Measurements from ENCODE around the gene GAGE13. TPM values are rescaled to one million over a fixed set of nuclear protein-coding genes. Genes with fewer than 3 reads are reported as not detected.
"Not testable (repeated sequence)": the region's sequence is repeated elsewhere in the genome, so short reads cannot be mapped to it uniquely, and the experiment has no call there.

GAGE13 gene
- total and polyA plus RNA-seq, 2 of the 4 experiments (the other 2 are of a cell fraction) = not detected

GRCh38 chrX:49316085-49316484, 15.3 kb upstream of the GAGE13 start:
- Histone ChIP-seq H3K23ac (ENCODE audit: low read depth, low read length) (no peak overlapping the region), H2AK9ac (replicated peaks; ENCODE audit: low read depth, low read length, poor library complexity) (no peak overlapping the region), H2BK20ac (ENCODE audit: low read depth, low read length) (no peak overlapping the region), H3K56ac (ENCODE audit: extremely low read depth, insufficient read depth, low read length) (no peak overlapping the region), H3K18ac (ENCODE audit: low read depth, low read length) (no peak overlapping the region), H3K14ac (replicated peaks; ENCODE audit: low read depth, low read length) (no peak overlapping the region), H3K4me2 (ENCODE audit: low read depth, low read length) (no peak overlapping the region), H3K4me3 (ENCODE audit: insufficient read depth, low read depth, low read length) (no peak overlapping the region), H2AFZ (replicated peaks; ENCODE audit: low read length, poor library complexity) (no peak overlapping the region), H2BK120ac (ENCODE audit: low read depth, low read length) (no peak overlapping the region), H3K9me3 (ENCODE audit: control insufficient read depth, insufficient read depth, low read length) (no peaks in the 10 kb centered on the region), H3K36me3 (ENCODE audit: control insufficient read depth, insufficient read depth, low read length) (no peaks in the 10 kb centered on the region), H3K27me3 (ENCODE audit: control insufficient read depth, insufficient read depth, low read length) (peaks cover 1% of the 10 kb centered on the region; the same call in 1 of the 2 replicates), H2AK5ac (ENCODE audit: low read depth, low read length) (no peak overlapping the region), H3K9me1 (ENCODE audit: insufficient read depth, low read length) (no peaks in the 10 kb centered on the region), H3K27ac (ENCODE audit: insufficient read depth, low read length) (no peak overlapping the region), H3K4ac (ENCODE audit: low read depth, low read length) (no peak overlapping the region), H4K91ac (ENCODE audit: insufficient read depth, low read depth, low read length) (no peak overlapping the region), H4K20me1 (ENCODE audit: insufficient read depth, low read length) (no peaks in the 10 kb centered on the region), H3K9ac (ENCODE audit: low read depth, low read length) (no peak overlapping the region), H2BK5ac (ENCODE audit: low read depth, low read length, poor library complexity, severe bottlenecking) (no peak overlapping the region), H3K79me1 (ENCODE audit: low read depth in 1 of 2, low read length in 2 of 2) (no peaks in the 10 kb centered on the region), H4K5ac (ENCODE audit: low read depth, low read length) (no peak overlapping the region), H2BK15ac (ENCODE audit: low read depth, low read length) (no peak overlapping the region), H4K8ac (ENCODE audit: low read depth in 2 of 2, low read length in 2 of 2) (no peak overlapping the region), H3K4me1 (ENCODE audit: control insufficient read depth, insufficient read depth, low read length) (no peaks in the 10 kb centered on the region)
- dilution Hi-C loops (cut with HindIII; ENCODE audit: low sequenced_read_pairs, unreplicated experiment) = no loop called here
- no peak for DNase-seq
- ChIA-PET POLR2A (ENCODE audit: unreplicated experiment) (no interaction called here), CTCF (no interaction called here)
- no CpG with 5 or more reads among the region's 4 CpGs for WGBS, 2 experiments (ENCODE audit: extremely low coverage in 2 of 2, insufficient read length in 1 of 2)
- no TSS peak for BruUV-seq (replicated peaks)
- ATAC-seq (ENCODE audit: low read depth) = no peak
- intact Hi-C loops (cut with micrococcal nuclease) = no loop called here
- in situ Hi-C loops (cut with MboI; ENCODE audit: low sequenced_read_pairs) = no loop called here
- TF ChIP-seq RFX5 (IDR thresholded peaks at IDR 0.05; ENCODE audit: low read depth, low read length) (no peak), MXI1 (IDR thresholded peaks at IDR 0.05; ENCODE audit: borderline replicate concordance, low read depth, low read length) (no peak), RCOR1 (IDR thresholded peaks at IDR 0.05; ENCODE audit: insufficient replicate concordance, low read length) (no peak), CHD1 (IDR thresholded peaks at IDR 0.05; ENCODE audit: low read depth, low read length) (no peak), CEBPB (IDR thresholded peaks at IDR 0.05; ENCODE audit: low read depth, low read length) (no peak), MAFK (IDR thresholded peaks at IDR 0.05; ENCODE audit: low read depth, low read length) (no peak), CTCF (conservative IDR thresholded peaks at IDR 0.05; ENCODE audit: low read depth, low read length) (no peak), FOS (IDR thresholded peaks at IDR 0.05; ENCODE audit: low read depth, low read length) (no peak)

- H3K23ac ChIP-seq (ENCODE audit: low read depth, low read length); in situ Hi-C loops (cut with MboI; ENCODE audit: low sequenced_read_pairs): not testable (repeated sequence)
Observed at GRCh38 chrX:49321737-49322136, 9.6 kb upstream of the GAGE13 start, which contains the start of gene GAGE12J. TSS of gene GAGE12J (plus strand) at chrX:49322037. CDS start at chrX:49323194, 1,157 bp downstream.

More at GRCh38 chrX:49321737-49322136, 9.6 kb upstream of the GAGE13 start, which contains the start of gene GAGE12J:
- H4K20me1 ChIP-seq (ENCODE audit: insufficient read depth, low read length); H2AK9ac ChIP-seq (replicated peaks; ENCODE audit: low read depth, low read length, poor library complexity); ATAC-seq (ENCODE audit: low read depth); H3K4me2 ChIP-seq (ENCODE audit: low read depth, low read length); H3K27ac ChIP-seq (ENCODE audit: insufficient read depth, low read length); H2BK20ac ChIP-seq (ENCODE audit: low read depth, low read length); BruUV-seq (replicated peaks); H3K4me3 ChIP-seq (ENCODE audit: insufficient read depth, low read depth, low read length); intact Hi-C loops (cut with micrococcal nuclease); H3K4ac ChIP-seq (ENCODE audit: low read depth, low read length); H4K8ac ChIP-seq (ENCODE audit: low read depth in 2 of 2, low read length in 2 of 2); H3K27me3 ChIP-seq (ENCODE audit: control insufficient read depth, insufficient read depth, low read length); H3K56ac ChIP-seq (ENCODE audit: extremely low read depth, insufficient read depth, low read length); H4K91ac ChIP-seq (ENCODE audit: insufficient read depth, low read depth, low read length); H3K9me3 ChIP-seq (ENCODE audit: control insufficient read depth, insufficient read depth, low read length); DNase-seq; H3K18ac ChIP-seq (ENCODE audit: low read depth, low read length); H3K9ac ChIP-seq (ENCODE audit: low read depth, low read length); H2BK5ac ChIP-seq (ENCODE audit: low read depth, low read length, poor library complexity, severe bottlenecking); H3K9me1 ChIP-seq (ENCODE audit: insufficient read depth, low read length); H3K14ac ChIP-seq (replicated peaks; ENCODE audit: low read depth, low read length); H3K79me1 ChIP-seq (ENCODE audit: low read depth in 1 of 2, low read length in 2 of 2); H4K5ac ChIP-seq (ENCODE audit: low read depth, low read length); H2BK15ac ChIP-seq (ENCODE audit: low read depth, low read length); H2BK120ac ChIP-seq (ENCODE audit: low read depth, low read length); POLR2A ChIA-PET (ENCODE audit: unreplicated experiment); CTCF ChIA-PET; H3K36me3 ChIP-seq (ENCODE audit: control insufficient read depth, insufficient read depth, low read length); H2AFZ ChIP-seq (replicated peaks; ENCODE audit: low read length, poor library complexity); H3K4me1 ChIP-seq (ENCODE audit: control insufficient read depth, insufficient read depth, low read length); H2AK5ac ChIP-seq (ENCODE audit: low read depth, low read length); dilution Hi-C loops (cut with HindIII; ENCODE audit: low sequenced_read_pairs, unreplicated experiment): not testable (repeated sequence)
- WGBS, 2 experiments (ENCODE audit: extremely low coverage in 2 of 2, insufficient read length in 1 of 2) = no CpG with 5 or more reads among the region's 16 CpGs
